GM06990 (cell line): Measurements from ENCODE around the gene SLC6A12.
A peak's percentile ranks its signal among the peaks of the same experiment; 100 is the strongest.

Source experiments
- DNase-seq: peaks from one replicate; pipeline ENCODE4 v3.0.0-alpha.2; 2011; ENCODE audit not compliant: insufficient read length; ENCODE audit errors: extremely low read depth
- H3K27me3 ChIP-seq: replicated peaks from 2 replicates; pipeline ENCODE4 v1.6.0; 2011; ENCODE audit warnings: low read length; ENCODE audit not compliant: control insufficient read depth, insufficient read depth
- H3K36me3 ChIP-seq: 2 replicates; pipeline ENCODE4 v1.5.1; 2011; ENCODE audit warnings: low read length; ENCODE audit not compliant: control insufficient read depth, insufficient read depth
- H3K4me3 ChIP-seq: replicated peaks from 2 replicates; pipeline ENCODE4 v1.5.1; 2011; ENCODE audit warnings: low read depth, mild to moderate bottlenecking, control low read depth, low read length
- TF ChIP-seq, protein P1 (sequence below): IDR thresholded peaks from 2 replicates; pipeline ENCODE4 v1.5.1; 2011; ENCODE audit warnings: low read length, control low read depth, mild to moderate bottlenecking, inconsistent platforms; ENCODE audit not compliant: insufficient read depth, poor library complexity, severe bottlenecking

SLC6A12 gene

DNA sequence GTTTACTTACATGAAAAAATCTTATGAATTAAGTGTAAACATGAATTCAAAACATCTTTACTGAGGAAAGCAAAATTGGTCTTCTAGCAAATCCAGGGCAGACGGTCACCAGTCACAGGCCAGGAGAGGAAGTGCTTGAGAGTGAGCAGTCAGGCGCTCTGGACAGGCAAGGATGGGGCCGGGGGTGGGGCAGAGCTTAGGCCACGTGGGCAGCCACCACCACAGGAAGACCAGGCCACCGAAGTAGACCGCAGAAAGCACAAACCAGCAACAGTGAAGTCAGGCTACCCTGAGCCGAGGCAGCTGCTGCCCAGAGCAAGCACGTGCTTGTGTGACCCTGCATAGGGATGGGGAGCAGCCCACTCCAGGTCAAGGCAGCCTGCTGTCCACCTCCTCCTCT is 33.5 kb downstream of the SLC6A12 start:
- Histone ChIP-seq H3K27me3 (no peaks in the 10 kb centered on the region; the same call in 1 of the 2 replicates), H3K4me3 (no peak overlapping the region), H3K36me3 (no peaks in the 10 kb centered on the region)
- TF ChIP-seq, protein P1, sequence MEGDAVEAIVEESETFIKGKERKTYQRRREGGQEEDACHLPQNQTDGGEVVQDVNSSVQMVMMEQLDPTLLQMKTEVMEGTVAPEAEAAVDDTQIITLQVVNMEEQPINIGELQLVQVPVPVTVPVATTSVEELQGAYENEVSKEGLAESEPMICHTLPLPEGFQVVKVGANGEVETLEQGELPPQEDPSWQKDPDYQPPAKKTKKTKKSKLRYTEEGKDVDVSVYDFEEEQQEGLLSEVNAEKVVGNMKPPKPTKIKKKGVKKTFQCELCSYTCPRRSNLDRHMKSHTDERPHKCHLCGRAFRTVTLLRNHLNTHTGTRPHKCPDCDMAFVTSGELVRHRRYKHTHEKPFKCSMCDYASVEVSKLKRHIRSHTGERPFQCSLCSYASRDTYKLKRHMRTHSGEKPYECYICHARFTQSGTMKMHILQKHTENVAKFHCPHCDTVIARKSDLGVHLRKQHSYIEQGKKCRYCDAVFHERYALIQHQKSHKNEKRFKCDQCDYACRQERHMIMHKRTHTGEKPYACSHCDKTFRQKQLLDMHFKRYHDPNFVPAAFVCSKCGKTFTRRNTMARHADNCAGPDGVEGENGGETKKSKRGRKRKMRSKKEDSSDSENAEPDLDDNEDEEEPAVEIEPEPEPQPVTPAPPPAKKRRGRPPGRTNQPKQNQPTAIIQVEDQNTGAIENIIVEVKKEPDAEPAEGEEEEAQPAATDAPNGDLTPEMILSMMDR = no peak
- DNase-seq = peak; percentile 30

GRCh38 chr12:179885-180284 is 34.1 kb downstream of the SLC6A12 start:
- Histone ChIP-seq H3K4me3 (no peak overlapping the region), H3K36me3 (no peaks in the 10 kb centered on the region), H3K27me3 (no peaks in the 10 kb centered on the region; the same call in 1 of the 2 replicates)
- TF ChIP-seq, protein P1 = no peak
- DNase-seq = no peak

- H3K36me3 ChIP-seq = no peaks in the 10 kb centered on the region
- no peak overlapping the region for H3K4me3 ChIP-seq
- no peak for DNase-seq
- H3K27me3 ChIP-seq = no peaks in the 10 kb centered on the region; the same call in 1 of the 2 replicates
- TF ChIP-seq, protein P1 = no peak
These were observed 34.6 kb downstream of the SLC6A12 start for GRCh38 chr12:179131-179884.

- H3K27me3 ChIP-seq = no peaks in the 10 kb centered on the region; the same call in 1 of the 2 replicates
- H3K36me3 ChIP-seq = no peaks in the 10 kb centered on the region
- TF ChIP-seq, protein P1 = no peak
- DNase-seq = no peak
- H3K4me3 ChIP-seq = no peak overlapping the region
These were observed 35.2 kb downstream of the SLC6A12 start for GRCh38 chr12:178829-179109.

DNA sequence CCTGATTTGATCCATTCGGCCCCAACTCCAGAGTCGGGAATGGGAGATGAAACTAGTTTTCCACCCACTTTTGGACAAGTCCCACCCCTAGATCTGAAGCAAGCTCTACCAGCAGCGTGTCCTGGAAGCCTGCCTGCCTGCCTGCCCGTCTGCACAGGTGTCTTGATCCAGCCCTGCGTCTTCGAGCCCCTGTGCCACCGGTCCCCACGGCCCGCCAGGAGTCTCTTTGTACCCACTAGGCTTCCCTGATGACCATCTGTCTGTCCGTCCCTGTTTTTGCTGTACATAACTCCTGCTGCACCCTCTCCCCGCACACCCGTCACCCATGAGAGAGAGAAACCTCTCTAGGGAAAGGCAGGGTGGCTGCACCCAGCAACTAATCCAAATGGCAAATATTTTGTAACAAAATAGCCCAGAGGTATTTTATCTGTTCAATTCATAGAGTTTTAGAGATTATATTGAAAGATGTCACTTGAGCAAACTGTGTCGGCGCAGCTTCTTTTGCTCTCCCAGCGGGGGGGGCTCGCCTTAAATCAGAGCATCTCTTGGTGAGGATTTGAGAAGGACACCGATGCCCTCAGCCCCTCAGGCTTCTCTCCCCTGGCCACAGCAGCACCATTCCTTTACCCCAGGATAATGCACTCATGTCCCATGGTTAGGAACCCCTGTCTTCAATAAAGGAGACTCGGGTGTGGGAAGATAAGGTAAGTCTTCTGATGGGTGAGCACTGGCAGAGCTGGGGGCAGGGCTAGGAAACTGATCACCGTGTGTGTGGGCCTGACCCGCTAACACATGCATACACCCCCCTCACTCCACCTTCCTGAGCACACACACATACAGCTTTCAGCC is 35.8 kb downstream of the SLC6A12 start:
- no peaks in the 10 kb centered on the region for H3K36me3 ChIP-seq
- TF ChIP-seq, protein P1 = no peak
- no peak for DNase-seq
- no peak overlapping the region for H3K4me3 ChIP-seq
- no peaks in the 10 kb centered on the region; the same call in 1 of the 2 replicates for H3K27me3 ChIP-seq
